NCI-H1092 treated with DMSO at 0.1 percent for 48 hours (cell line): ENCODE results near the gene TMEM43.

Experiments
- DNase-seq: peaks from one replicate; lab custom pipeline; 2025; lab: John Stamatoyannopoulos, UW

TMEM43 gene

DNA sequence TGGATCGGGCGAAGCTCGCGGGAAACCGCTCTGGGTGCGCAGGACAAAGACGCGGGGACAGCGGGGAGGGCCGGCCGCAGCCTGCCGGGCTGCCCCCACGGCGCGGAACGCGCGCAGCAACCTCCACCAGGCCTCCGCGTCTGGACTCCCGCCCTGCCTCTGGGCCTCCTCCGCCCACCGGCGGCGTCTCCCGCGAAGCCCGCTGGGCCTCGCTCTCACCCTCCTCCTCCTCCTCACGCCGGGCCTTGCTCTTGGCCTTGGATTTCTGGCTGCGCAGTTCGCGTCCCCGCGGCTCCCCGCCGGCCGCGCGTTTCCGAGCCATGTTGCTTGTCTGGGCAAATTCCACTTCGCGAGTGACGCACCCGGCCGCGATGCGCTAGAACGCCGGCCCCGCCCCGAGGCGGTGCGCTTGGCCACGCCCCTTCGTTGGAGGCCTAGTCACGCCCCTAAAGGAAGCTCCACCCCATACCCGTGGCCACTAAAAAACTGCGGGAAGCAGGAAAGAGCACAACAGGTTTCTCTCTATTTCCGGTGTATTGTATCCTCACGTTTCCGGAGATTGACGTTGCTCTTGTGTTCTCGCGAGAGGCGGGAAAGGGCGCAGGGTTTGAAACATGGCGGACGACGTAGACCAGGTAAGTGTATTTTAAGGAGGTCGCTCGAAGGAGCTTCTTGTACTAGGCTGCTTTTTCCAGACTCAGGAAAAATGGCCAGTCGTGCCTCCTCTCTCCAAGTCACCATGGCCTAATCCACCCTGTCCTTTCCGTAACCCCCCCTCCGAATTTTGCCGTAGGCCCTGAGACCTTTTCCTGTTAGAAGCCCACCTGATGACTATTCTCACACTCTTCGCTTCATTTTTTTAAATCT, 53.6 kb downstream of the TMEM43 start, which contains the start of the genes LSM3 and XPC:
LSM3 (plus strand) TSS at position 571 of the 867 bp plus-strand sequence; CDS start at position 615, 44 bp downstream.
XPC (minus strand) TSS at position 355 of the 867 bp plus-strand sequence; CDS start at position 322, 33 bp downstream.
- peak; percentile 98 for DNase-seq

DNA sequence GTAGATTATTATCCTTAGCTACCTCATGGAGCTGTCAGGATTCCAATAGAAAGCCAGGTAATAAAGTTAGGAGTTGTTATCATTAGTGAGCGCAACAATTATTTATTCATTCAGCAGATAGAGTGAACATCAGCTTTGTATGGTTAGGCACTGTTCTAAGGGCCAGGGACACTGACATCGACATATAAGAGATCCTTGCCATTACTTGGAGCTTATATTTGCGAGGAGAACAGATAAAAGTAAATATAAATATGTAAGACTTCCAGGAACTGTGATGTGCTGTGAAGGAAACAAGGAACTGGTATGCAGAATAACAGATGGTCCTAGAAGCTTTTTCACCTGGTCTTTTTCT, 54.2 kb downstream of the TMEM43 start:
- no peak for DNase-seq

- DNase-seq = no peak
These were observed 54.9 kb downstream of the TMEM43 start for GRCh38 chr3:14179795-14180194.

GRCh38 chr3:14181253-14181652, 56.4 kb downstream of the TMEM43 start:
- no peak for DNase-seq

- DNase-seq = no peak
These were observed 58.2 kb downstream of the TMEM43 start for GRCh38 chr3:14183015-14183577.

GRCh38 chr3:14186854-14187458, 62.1 kb downstream of the TMEM43 start:
- no peak for DNase-seq

GRCh38 chr3:14188041-14188754, 63.3 kb downstream of the TMEM43 start:
- DNase-seq = no peak
